Muscle of leg (tissue), 11 donors: ENCODE measurements around the gene TFF1. TPM values are rescaled to one million over a fixed set of nuclear protein-coding genes. Genes with fewer than 3 reads are reported as not detected.

ENCODE experiments used
- DNase-seq: peaks from one replicate; pipeline ENCODE4 v3.0.0; 2013
- H3K27ac ChIP-seq: one replicate; pipeline ENCODE4 v1.5.1; 2013; ENCODE audit warnings: mild to moderate bottlenecking, low read length, control low read depth
- H3K27me3 ChIP-seq: one replicate; pipeline ENCODE4 v1.6.1; 2013; ENCODE audit warnings: low read length; ENCODE audit not compliant: control insufficient read depth, insufficient read depth
- H3K36me3 ChIP-seq: one replicate; pipeline ENCODE4 v1.6.1; 2013; ENCODE audit warnings: low read length; ENCODE audit not compliant: control insufficient read depth, insufficient read depth
- H3K4me1 ChIP-seq: one replicate; pipeline ENCODE4 v1.6.1; 2013; ENCODE audit warnings: low read length; ENCODE audit not compliant: control insufficient read depth, insufficient read depth
- H3K4me3 ChIP-seq: one replicate; pipeline ENCODE4 v1.5.1; 2013; ENCODE audit warnings: low read length, control low read depth
- H3K9me3 ChIP-seq: replicated peaks from 2 replicates; pipeline ENCODE4 v1.6.1; 2013; ENCODE audit warnings: low read depth, low read length; ENCODE audit not compliant: control insufficient read depth
- WGBS: methylation state at CpG from one replicate; pipeline ENCODE4 v1.1.5; 2013; ENCODE audit warnings: missing lambda C conversion rate; ENCODE audit not compliant: insufficient coverage; 5-methylcytosine and 5-hydroxymethylcytosine counted together
- polyA plus RNA-seq, 8 donors: library from polyadenylated mRNA; unstranded; fragments of 120-200 nt; gene quantifications; one replicate each; pipeline versions ENCODE4 v1.2.1 to v1.2.3, GENCODE V29; 2013; ENCODE audit warnings: inconsistent platforms in 1 of 8, low replicate concordance in 1 of 8; ENCODE audit not compliant: insufficient read length in 8 of 8, insufficient read depth in 1 of 8
- total RNA-seq: library from RNA; stranded (reverse); fragments of 120-200 nt; gene quantifications from one replicate; pipeline ENCODE4 v1.2.4, GENCODE V29; 2013

The TFF1 gene
- total and polyA plus RNA-seq, 9 donors: 0.54 to 1.3 TPM; not detected in 7

GRCh38 chr21:42374864-42375499 is 8.6 kb upstream of the TFF1 start:
- Histone ChIP-seq H3K9me3 (no peaks in the 10 kb centered on the region), H3K4me1 (no peaks in the 10 kb centered on the region), H3K36me3 (no peaks in the 10 kb centered on the region), H3K27me3 (peaks cover 14% of the 10 kb centered on the region), H3K4me3 (no peak overlapping the region), H3K27ac (no peak overlapping the region)
- no peak for DNase-seq
- 7% methylated on average over 18 of the region's 23 CpGs for WGBS

- DNase-seq: no peak
- H3K27me3 ChIP-seq: peaks cover 14% of the 10 kb centered on the region
- H3K36me3 ChIP-seq: no peaks in the 10 kb centered on the region
- H3K9me3 ChIP-seq: no peaks in the 10 kb centered on the region
- no peaks in the 10 kb centered on the region for H3K4me1 ChIP-seq
- 80% methylated on average over 3 of the region's 7 CpGs for WGBS
- H3K4me3 ChIP-seq: no peak overlapping the region
- H3K27ac ChIP-seq: no peak overlapping the region
Measured at GRCh38 chr21:42374457-42374856, 8.1 kb upstream of the TFF1 start.

GRCh38 chr21:42373908-42374455 is 7.6 kb upstream of the TFF1 start:
- DNase-seq: no peak
- Histone ChIP-seq H3K4me3 (no peak overlapping the region), H3K27me3 (peaks cover 14% of the 10 kb centered on the region), H3K27ac (no peak overlapping the region), H3K4me1 (no peaks in the 10 kb centered on the region), H3K9me3 (no peaks in the 10 kb centered on the region), H3K36me3 (no peaks in the 10 kb centered on the region)
- WGBS: 92% methylated on average over 16 of the region's 16 CpGs

- WGBS: 71% methylated on average over 18 of the region's 25 CpGs
- DNase-seq: no peak
- H3K27ac ChIP-seq: no peak overlapping the region
- H3K27me3 ChIP-seq: peaks cover 14% of the 10 kb centered on the region
- no peaks in the 10 kb centered on the region for H3K36me3 ChIP-seq
- no peaks in the 10 kb centered on the region for H3K4me1 ChIP-seq
- H3K9me3 ChIP-seq: no peaks in the 10 kb centered on the region
- no peak overlapping the region for H3K4me3 ChIP-seq
Measured at GRCh38 chr21:42373196-42373907, 7.0 kb upstream of the TFF1 start.

- Histone ChIP-seq H3K27me3 (peaks cover 12% of the 10 kb centered on the region), H3K36me3 (no peaks in the 10 kb centered on the region), H3K27ac (no peak overlapping the region), H3K4me3 (no peak overlapping the region), H3K4me1 (no peaks in the 10 kb centered on the region), H3K9me3 (no peaks in the 10 kb centered on the region)
- 71% methylated on average over 18 of the region's 18 CpGs for WGBS
- no peak for DNase-seq
Measured at GRCh38 chr21:42370894-42371654, 4.7 kb upstream of the TFF1 start.

- Histone ChIP-seq H3K9me3 (no peaks in the 10 kb centered on the region), H3K4me1 (no peaks in the 10 kb centered on the region), H3K36me3 (no peaks in the 10 kb centered on the region), H3K27ac (no peak overlapping the region), H3K4me3 (no peak overlapping the region), H3K27me3 (peaks cover 5% of the 10 kb centered on the region)
- DNase-seq: no peak
- WGBS: 75% methylated on average over 13 of the region's 16 CpGs
Measured at GRCh38 chr21:42369821-42370220, 3.5 kb upstream of the TFF1 start.

- Histone ChIP-seq H3K4me1 (no peaks in the 10 kb centered on the region), H3K27ac (no peak overlapping the region), H3K27me3 (peaks cover 17% of the 10 kb centered on the region), H3K4me3 (no peak overlapping the region), H3K9me3 (no peaks in the 10 kb centered on the region), H3K36me3 (no peaks in the 10 kb centered on the region)
- 85% methylated on average over 12 of the region's 14 CpGs for WGBS
- no peak for DNase-seq
Measured at GRCh38 chr21:42367367-42368165, 1.2 kb upstream of the TFF1 start.

GRCh38 chr21:42365770-42366169 is 565 bp downstream of the TFF1 start:
- DNase-seq: no peak
- H3K27ac ChIP-seq: no peak overlapping the region
- no peaks in the 10 kb centered on the region for H3K9me3 ChIP-seq
- 45% methylated on average over 4 of the region's 6 CpGs for WGBS
- H3K27me3 ChIP-seq: peaks cover 32% of the 10 kb centered on the region
- no peaks in the 10 kb centered on the region for H3K36me3 ChIP-seq
- no peaks in the 10 kb centered on the region for H3K4me1 ChIP-seq
- H3K4me3 ChIP-seq: no peak overlapping the region

- DNase-seq: no peak
- no peak overlapping the region for H3K4me3 ChIP-seq
- no peaks in the 10 kb centered on the region for H3K4me1 ChIP-seq
- H3K36me3 ChIP-seq: no peaks in the 10 kb centered on the region
- H3K27me3 ChIP-seq: peaks cover 39% of the 10 kb centered on the region
- 64% methylated on average over 12 of the region's 13 CpGs for WGBS
- H3K9me3 ChIP-seq: peaks cover 2% of the 10 kb centered on the region
- H3K27ac ChIP-seq: no peak overlapping the region
Measured at GRCh38 chr21:42364304-42364865, 1.9 kb downstream of the TFF1 start.
